ENCODE results near the gene RNF8.
"Not testable (repeated sequence)": the region's sequence is repeated elsewhere in the genome, so short reads cannot be mapped to it uniquely, and the experiment has no call there.

Gene RNF8

GRCh38 chr6:37353761-37354525 is at the start of gene RNF8:
RNF8 (plus strand) TSS chr6:37353983; CDS start chr6:37354165, 182 bp downstream.
- peak; percentile 82 for DNase-seq (ENCODE audit: low read depth)

DNA sequence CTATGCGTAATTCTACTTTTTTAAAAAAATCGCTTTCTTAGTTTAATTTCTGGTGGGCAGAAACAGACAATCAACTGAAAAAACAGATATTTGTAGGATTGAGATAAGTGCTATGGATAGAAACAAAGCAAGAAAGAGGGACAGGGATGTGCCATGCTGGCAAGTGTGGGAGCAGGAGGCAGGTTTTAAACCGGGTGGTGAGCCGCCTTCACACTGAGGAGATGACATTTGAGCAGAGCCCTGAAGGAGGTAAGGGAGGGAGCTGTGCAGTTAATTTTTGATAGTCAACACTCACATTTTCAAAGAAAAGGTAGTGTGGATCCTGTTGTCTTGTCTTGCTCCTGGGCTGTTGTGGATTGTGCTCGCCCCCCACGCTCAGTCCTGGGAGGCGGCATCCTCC is 49.0 kb upstream of the RNF8 start:
- DNase-seq (ENCODE audit: low read depth): no peak

- DNase-seq (ENCODE audit: low read depth): no peak
These were observed 47.9 kb upstream of the RNF8 start for GRCh38 chr6:37305841-37306425.

DNA sequence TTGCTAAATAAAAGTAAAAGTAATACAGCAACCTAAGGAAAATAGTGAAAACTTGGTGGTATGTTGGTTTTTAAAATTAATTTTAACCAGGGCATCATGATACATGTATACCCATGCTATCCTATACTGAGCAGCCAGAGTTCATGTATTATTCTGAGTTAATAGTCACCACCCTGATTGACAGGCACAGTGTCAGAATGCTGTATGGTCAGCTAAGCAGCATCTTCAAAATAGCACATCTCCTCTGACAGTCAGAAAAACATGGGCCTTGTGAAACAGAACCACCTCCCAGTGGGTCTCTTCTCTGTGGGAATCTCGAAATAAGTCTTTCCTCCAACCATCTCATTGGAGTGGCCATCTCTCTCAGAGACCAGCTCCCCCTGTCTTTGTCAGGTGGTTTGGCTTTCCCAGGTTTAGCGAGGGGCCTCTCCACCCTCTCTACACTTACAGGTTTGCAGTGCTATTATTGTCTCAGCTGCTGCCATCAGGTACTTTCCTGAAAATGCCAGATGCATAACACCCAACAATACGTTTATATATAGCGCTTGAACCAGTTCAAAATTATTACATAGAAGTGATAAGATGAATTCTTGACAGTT is 47.1 kb upstream of the RNF8 start:
- DNase-seq (ENCODE audit: low read depth): no peak

GRCh38 chr6:37307484-37307883 is 46.3 kb upstream of the RNF8 start:
- DNase-seq (ENCODE audit: low read depth): not testable (repeated sequence)

DNA sequence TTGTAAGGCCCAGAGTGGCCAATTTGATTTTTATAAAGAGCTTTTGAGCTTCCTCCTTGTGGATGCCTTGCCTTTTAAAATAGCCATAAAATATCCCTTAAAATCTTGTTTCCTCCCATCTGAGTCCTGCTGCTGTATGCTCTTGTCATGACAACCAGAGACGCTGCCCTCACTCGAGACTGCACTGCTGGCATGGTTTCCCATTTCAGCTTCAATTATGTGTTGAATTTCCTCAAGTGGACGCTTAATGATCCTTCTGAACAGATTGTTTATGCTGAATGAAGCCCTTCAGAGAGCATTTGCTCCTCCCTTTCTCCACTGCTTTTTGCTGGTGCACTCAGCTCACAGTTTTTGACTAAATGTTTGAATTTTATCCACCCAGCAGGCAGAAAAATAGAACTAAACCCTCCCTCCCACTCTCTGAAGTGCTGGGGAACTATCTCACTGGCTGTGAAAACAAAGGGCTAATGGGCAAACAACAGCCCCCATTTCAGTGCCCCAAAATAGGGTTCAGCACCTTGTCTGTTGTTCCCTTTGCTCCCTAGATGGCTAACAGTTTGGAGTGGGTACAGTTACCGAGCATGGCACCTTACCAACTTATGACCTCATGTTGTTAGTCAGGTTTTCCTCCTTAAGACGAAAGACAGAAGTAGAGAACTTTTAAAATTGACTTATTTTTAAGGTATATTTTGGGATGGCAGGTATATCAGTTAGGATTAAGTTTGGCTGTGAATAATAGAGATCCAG is 45.5 kb upstream of the RNF8 start:
- peak; percentile 24 for DNase-seq (ENCODE audit: low read depth)

DNA sequence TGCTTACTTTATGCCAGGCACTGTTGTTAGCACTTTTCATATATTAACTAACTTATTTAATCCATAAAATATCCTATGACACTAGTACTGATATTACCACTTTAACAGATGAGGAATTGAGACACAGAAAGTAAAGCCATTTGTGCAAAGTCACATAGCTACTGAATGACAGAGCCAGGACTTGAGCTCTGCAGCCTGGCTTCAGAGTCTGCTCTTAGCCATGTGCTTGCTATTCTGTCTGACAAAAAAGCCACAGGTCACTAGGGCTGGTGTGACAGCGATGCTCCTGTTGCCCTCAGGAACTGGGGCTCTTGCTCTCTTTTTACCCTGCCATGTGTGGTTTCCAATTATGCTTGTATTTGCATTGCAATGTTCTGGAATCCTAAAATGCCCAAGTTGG is 44.7 kb upstream of the RNF8 start:
- no peak for DNase-seq (ENCODE audit: low read depth)

DNA sequence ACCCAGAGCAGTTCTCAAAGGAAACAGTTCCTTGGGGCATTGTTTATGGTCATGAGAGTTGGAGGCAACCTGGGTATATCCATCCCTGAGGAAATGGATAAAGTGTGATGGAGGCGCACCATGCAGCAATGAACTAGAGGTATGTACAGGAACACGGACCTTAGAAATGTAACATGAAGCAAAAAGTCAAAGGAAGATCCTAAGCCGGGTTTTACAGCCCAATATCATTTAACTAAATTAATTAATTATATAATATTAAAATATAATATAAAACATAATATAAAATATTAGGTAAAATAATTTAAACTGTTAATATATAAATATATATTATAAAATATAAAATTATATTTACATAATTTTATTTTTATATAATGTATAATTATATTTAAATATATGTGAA is 44.1 kb upstream of the RNF8 start:
- no peak for DNase-seq (ENCODE audit: low read depth)

GRCh38 chr6:37310966-37311365 is 42.8 kb upstream of the RNF8 start:
- DNase-seq (ENCODE audit: low read depth): no peak

- DNase-seq (ENCODE audit: low read depth): no peak
These were observed 41.9 kb upstream of the RNF8 start for GRCh38 chr6:37311741-37312473.

DNA sequence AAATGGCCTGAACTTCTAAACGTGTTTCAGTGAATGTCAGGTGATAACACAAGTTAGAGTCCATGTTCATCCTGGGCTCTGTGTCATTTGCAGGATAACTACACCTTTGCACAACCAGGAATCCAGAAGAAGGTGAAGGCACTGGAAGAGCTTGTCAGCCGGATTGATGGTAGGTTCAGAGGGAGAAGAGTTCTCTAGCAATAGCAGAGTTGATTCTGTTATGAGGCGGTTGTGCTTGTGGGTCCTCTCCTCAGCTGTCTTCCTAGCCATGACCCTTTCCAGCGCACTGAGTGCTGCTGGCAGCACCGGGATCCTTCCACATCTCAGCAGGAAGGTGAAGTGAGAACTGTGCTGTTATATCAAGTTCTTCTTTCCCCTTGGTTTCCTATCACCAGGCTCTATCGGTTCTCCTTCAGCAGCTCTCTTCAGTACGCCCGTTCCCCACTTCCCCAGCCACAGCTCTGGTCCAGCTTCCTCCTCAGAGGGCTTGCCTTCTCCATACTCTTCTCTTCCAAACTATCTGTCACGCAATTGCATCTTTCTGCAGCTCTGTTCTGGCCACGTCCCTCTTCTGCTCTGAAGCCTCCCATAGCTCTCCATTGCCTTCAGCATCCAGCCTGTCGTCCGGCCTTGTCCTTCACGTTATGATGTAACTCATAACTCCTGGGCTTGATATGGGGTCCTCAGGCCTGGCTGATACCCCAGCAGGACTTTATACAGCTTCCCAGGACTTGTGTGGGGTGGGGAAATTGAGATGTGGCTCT is 39.9 kb upstream of the RNF8 start:
- no peak for DNase-seq (ENCODE audit: low read depth)

DNA sequence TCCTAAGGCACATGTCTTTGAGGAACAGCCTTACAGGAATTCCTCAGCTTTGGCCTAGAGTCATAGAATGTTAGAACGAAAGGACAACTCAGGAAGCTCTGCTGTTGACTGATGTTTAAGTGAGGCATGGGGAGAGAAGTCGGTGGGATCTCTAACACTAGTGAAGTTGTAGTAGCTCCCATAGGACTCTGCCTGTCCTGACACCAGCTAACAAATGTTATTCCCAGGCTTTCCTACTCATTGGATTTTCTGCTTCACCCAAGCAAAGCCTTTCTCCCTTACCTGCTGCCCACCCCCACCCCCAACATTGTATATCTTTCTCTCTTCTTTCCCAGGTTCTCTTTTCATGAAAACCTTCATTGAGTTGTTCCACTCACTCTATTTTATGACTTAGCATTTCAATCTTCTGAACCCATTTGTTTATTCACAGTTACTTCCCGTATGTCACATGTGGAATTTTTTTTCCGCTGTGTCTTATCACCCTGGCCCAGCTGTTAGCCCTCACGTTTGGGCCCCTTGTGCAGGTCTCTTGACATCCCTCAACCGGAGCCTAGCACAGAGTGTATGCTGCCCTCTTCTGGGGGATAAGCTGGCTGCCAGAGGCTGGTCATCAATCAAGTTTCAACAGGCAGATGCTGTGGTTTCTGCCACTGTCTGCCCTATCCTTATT is 39.2 kb upstream of the RNF8 start:
- no peak for DNase-seq (ENCODE audit: low read depth)

GRCh38 chr6:37315157-37315515 is 38.6 kb upstream of the RNF8 start:
- no peak for DNase-seq (ENCODE audit: low read depth)

GRCh38 chr6:37316071-37316470 is 37.7 kb upstream of the RNF8 start:
- DNase-seq (ENCODE audit: low read depth): no peak

DNA sequence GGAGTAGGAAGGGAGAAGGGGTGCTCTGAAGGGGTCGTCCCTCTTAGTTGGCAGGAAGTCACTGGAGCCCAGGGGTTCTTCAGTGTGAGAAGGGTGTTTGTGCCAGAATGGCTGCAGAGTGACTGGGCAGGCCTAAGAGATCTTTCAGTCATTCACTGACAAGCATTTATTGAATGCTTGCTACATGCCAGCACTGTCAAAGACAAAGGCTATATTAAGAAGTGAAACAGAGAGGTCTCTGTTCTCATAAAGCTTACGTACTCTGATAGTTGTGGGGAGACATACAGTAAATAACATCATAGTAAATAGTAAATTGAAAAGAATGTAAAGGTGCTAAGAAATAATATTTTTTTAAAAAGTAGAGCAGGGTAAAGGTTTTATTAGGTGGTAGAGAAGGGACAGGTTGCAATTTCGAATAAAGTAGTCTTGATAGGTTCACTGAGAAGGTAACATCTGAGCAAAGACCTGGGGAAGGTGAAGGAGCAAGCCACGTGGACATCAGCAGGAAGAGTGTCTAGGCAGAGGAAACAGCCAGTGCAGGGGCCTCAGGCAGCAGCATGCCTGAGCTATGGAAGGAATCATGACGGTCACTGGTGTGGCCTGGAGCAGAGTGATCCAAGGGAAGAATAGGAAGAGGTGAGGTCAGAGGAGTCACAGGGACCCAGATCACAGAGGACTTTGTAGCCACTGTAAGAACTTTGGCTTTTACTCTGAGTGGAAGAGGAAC is 36.3 kb upstream of the RNF8 start:
- no peak for DNase-seq (ENCODE audit: low read depth)

DNA sequence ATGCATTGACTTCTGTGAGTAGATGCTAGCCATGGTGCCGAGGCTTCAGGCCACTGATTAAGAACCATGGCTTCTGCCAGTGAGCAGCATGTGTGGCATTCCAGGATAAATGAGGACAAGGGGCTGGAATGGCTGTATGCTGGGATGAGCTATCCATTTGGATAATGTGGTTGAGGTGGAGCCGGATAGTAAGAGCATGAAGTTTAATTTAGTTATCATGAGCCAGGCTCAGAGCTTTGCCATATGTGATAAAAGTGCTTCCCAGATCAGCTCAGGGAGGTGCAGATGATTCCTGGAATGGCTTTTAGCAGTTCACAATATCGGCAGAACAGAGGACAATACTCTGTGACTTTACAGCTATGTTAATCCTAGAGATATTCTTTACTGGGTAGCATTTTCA is 34.6 kb upstream of the RNF8 start:
- no peak for DNase-seq (ENCODE audit: low read depth)

- no peak for DNase-seq (ENCODE audit: low read depth)
These were observed 33.8 kb upstream of the RNF8 start for GRCh38 chr6:37319856-37320480.

GRCh38 chr6:37320646-37321045 is 33.1 kb upstream of the RNF8 start:
- no peak for DNase-seq (ENCODE audit: low read depth)

- no peak for DNase-seq (ENCODE audit: low read depth)
These were observed 32.7 kb upstream of the RNF8 start for GRCh38 chr6:37321101-37321500.
